Naive thymus-derived CD8-positive, alpha-beta T cell (primary cell): ENCODE measurements around the gene GDF2. TPM values are rescaled to one million over a fixed set of nuclear protein-coding genes. Genes with fewer than 3 reads are reported as not detected.

Experiments
- ATAC-seq, 2 donors: fragments of 150-1000 bp; cut with Tn5 transposase in 1 of 2; sonication (Bioruptor Pico), chemical (Tn5 transposase) in 1 of 2; 1 replicate in 1 of 2; 2 replicates in 1 of 2; pipeline ENCODE4 v1.10.0; 2021; ENCODE audit warnings: mild to moderate bottlenecking in 2 of 2, moderate library complexity in 2 of 2
- POLR2A ChIA-PET: fragments of 350-600 bp; sonication (Branson Sonifier 250); formaldehyde crosslinking; loops from one replicate; lab custom pipeline; 2021; ENCODE audit warnings: antibody characterized with exemption; lab: Charles Lee
- DNase-seq, 10 donors: peaks; one replicate each; pipeline versions ENCODE4 v3.0.0 to v3.0.0-alpha.2; 2020 to 2022
- H3K27ac Mint-ChIP-seq, 10 donors: one replicate each; pipeline ENCODE4 v1.8.0; 2020 to 2022; ENCODE audit warnings: mild to moderate bottlenecking in 10 of 10, mixed read lengths in 10 of 10, moderate library complexity in 4 of 10, inconsistent platforms in 1 of 10
- H3K27me3 Mint-ChIP-seq, 5 donors: one replicate each; pipeline ENCODE4 v1.8.0; 2021 to 2022; ENCODE audit warnings: mixed read lengths in 5 of 5
- H3K36me3 Mint-ChIP-seq, 3 donors: one replicate each; pipeline ENCODE4 v1.8.0; 2020 to 2022; ENCODE audit warnings: mixed read lengths in 3 of 3, mild to moderate bottlenecking in 2 of 3, inconsistent platforms in 1 of 3
- H3K4me1 Mint-ChIP-seq, 4 donors: one replicate each; pipeline ENCODE4 v1.8.0; 2021 to 2022; ENCODE audit warnings: mixed read lengths in 4 of 4
- H3K4me3 Mint-ChIP-seq, 10 donors: one replicate each; pipeline ENCODE4 v1.8.0; 2020 to 2022; ENCODE audit warnings: mild to moderate bottlenecking in 10 of 10, mixed read lengths in 10 of 10, moderate library complexity in 6 of 10, inconsistent platforms in 1 of 10
- H3K9me3 Mint-ChIP-seq, 9 donors: one replicate each; pipeline ENCODE4 v1.8.0; 2020 to 2022; ENCODE audit warnings: mixed read lengths in 9 of 9, mild to moderate bottlenecking in 3 of 9, inconsistent platforms in 1 of 9, moderate library complexity in 1 of 9
- polyA plus RNA-seq, 3 donors: library from polyadenylated mRNA; unstranded; fragments of 300-500 nt; fragmentation: Illumina TruSeq; gene quantifications; one replicate each; pipeline ENCODE4 v1.2.3, GENCODE V29; 2021
- total RNA-seq, 8 experiments: library from RNA in 2 of 8; stranded (reverse) in 2 of 8; gene quantifications; one replicate each; pipeline ENCODE4 v1.2.3 and lab custom pipeline; 2021 to 2026

GDF2 gene
- total and polyA plus RNA-seq, 5 experiments from 2014 or later, result not detected

DNA sequence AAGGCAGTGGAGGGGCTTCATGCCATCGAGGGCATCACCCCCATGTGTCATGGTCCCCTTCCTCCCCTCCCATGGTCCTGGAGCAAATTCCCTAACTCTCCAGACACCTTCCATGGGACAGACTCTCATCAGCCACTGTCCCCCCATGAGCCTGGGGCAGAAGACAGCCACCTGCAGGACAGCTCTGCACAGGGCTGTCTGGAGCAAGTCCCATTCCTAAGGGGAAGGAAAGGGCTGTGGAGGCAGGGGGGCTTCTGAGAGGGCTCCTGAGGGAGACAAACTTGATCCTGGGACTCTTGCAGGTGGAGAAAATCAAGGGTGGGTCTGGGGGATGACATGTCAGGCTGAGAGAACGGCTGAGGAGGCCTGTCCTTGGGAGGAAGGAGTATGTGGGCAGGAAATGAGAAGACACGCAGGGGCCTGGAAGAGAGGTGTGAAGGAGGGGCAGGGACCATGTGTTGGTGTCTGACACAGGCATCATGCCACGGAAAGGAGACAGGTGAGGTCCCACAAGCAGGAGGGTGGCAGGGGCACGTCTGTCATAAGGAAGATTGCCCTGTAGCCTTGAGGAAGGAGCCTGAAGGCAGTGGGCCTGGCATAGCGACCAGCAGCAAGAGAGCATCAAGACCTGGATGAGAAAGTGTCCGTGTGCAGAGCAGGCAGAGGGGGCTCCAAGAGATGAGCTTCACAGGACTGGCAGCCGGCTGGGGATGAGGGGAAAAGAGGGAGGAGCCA is 36.7 kb upstream of the GDF2 start:
- DNase-seq (no peak), ATAC-seq (no peak)
- Mint-ChIP-seq H3K4me1 (peaks cover 28 to 55% (median 40%) of the 10 kb centered on the region in 4 donors), H3K9me3 (no peaks in the 10 kb centered on the region), H3K27me3 (no peaks in the 10 kb centered on the region), H3K36me3 (no peaks in the 10 kb centered on the region), H3K27ac (peak overlapping the region in 8 of 10 donors; percentile 18 to 93 (median 72)), H3K4me3 (peak overlapping the region in 8 of 10 donors; percentile 7 to 65 (median 52))
- POLR2A ChIA-PET, result no interaction called here

DNA sequence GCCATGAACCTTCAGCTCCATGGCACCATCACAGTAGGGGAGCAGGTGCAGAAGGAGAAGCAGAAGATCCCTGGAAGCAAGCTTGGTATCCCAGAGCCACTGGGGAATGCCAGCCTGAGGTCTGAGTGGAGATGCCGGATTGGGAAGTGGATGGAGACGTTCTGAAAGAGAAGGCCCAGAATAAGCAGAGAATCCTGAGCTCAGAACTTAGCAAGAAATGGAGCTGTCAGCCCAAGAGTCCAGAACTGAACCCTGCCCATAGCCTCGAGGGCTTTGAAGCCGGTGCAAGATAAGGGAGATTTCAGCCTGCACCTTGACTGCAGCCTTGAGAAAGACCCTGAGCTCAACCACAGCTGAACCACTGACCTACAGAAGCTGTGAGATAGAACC is 36.1 kb upstream of the GDF2 start:
- peaks cover 28 to 55% (median 40%) of the 10 kb centered on the region in 4 donors for H3K4me1 Mint-ChIP-seq
- DNase-seq (no peak), ATAC-seq (no peak)
- no peaks in the 10 kb centered on the region for H3K36me3 Mint-ChIP-seq
- peak overlapping the region in 7 of 10 donors; percentile 7 to 72 (median 47) for H3K4me3 Mint-ChIP-seq
- H3K27ac Mint-ChIP-seq, result peak overlapping the region in 6 of 10 donors; percentile 19 to 93 (median 74)
- POLR2A ChIA-PET, result interaction anchor here (0.9 kb wide), 1 partner anchor 20 kb away, joined by 3 read pairs; no protein-coding TSS in a partner anchor
- no peaks in the 10 kb centered on the region for H3K9me3 Mint-ChIP-seq
- no peaks in the 10 kb centered on the region for H3K27me3 Mint-ChIP-seq

DNA sequence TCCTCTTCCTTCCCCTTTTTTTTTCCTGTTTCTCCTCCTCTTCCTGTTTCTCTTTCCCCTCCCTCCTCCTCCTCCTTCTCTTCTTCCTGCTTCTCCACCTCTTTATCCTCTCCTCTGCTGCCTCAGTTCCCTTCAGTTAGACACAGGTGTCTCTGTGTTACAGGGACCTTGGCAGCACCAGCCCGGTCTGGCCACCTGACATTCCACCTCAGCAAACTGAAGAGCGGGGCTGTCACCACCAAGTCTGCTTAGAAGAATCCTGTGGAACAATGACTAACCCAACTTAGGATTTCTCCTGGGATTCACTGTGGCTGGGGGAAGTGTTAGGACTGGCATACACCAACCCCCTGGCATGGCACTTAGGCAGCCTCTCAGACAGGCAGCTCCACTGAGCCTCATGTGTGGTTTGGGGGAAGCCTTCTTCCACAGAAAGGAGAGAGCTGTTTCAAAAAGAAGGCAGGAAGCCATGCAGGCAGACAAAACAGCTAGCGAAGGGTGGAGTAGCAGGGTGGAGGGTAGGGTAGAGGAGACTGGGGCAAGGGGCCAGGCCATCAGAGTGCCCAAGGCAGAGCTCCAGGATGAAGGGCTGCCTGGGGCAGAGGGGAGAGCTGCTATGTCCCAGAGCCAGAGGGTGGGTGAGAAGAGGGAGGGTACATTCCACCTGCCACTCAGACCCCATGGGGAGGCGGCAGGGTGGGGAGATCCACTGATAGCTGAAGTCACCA is 35.5 kb upstream of the GDF2 start:
- Mint-ChIP-seq H3K9me3 (no peaks in the 10 kb centered on the region), H3K27ac (peak overlapping the region; percentile 32 to 93 (median 74)), H3K36me3 (no peaks in the 10 kb centered on the region), H3K4me1 (peaks cover 28 to 49% (median 38%) of the 10 kb centered on the region in 4 donors), H3K27me3 (no peaks in the 10 kb centered on the region), H3K4me3 (peak overlapping the region in 8 of 10 donors; percentile 14 to 82 (median 52))
- POLR2A ChIA-PET, result interaction anchor here (0.7 to 1.1 kb wide), 4 partner anchors 11 to 238 kb away, joined by 3 read pairs; no protein-coding TSS in a partner anchor
- ATAC-seq (peak; percentile 64 to 69), DNase-seq (peak in 2 of 10 donors; percentile 29 to 39)

DNA sequence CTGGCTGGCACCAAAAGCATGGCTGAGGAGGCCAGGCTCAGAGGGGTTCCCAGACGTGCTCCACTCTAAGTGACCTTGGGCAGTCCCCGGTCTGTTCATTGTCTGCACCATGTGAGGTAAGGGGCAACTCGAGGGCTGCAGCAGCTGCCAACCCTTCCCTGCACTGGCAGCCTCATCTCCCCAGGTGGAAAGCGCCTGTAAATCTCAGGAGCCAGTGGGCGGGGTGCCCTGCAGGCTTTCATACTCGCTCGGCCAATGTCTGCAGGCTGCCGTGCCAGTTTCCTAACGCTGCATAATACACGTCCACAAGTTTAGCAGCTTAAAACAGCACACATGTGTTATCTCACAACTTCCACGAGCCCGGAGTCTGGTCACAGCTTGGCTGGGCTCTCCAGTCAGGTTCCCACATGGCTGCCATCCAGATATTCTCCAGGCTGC is 34.9 kb upstream of the GDF2 start:
- Mint-ChIP-seq H3K9me3 (no peaks in the 10 kb centered on the region), H3K4me3 (peak overlapping the region in 2 of 10 donors; percentile 36 to 39), H3K36me3 (no peaks in the 10 kb centered on the region), H3K4me1 (peaks cover 26 to 43% (median 35%) of the 10 kb centered on the region in 4 donors), H3K27me3 (no peaks in the 10 kb centered on the region), H3K27ac (peak overlapping the region in 5 of 10 donors; percentile 60 to 93 (median 71))
- DNase-seq (no peak), ATAC-seq (no peak)
- POLR2A ChIA-PET, result interaction anchor here (0.7 to 1.1 kb wide), 4 partner anchors 12 to 238 kb away, joined by 3 read pairs; no protein-coding TSS in a partner anchor

DNA sequence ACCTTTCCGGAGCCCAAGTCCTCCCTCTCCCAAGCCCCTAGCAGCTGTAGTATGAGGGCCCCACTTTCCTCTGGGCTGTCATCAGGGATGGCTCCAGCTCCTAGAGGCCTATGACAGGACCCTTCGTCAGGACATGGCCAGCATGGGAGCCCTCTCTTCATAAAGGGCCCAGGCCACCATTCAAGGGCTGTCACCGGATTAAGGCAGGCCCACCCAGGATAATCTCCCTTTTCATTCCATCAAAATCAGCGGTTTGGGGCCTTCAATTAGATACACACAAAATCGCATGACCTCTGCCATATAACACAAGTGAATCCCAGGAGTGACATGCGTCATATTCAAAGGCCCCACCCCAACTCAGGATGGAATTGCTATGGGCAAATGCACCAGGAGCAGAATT is 34.4 kb upstream of the GDF2 start:
- Mint-ChIP-seq H3K4me1 (peaks cover 25 to 40% (median 34%) of the 10 kb centered on the region in 4 donors), H3K27ac (peak overlapping the region in 1 of 10 donors; percentile 93), H3K27me3 (no peaks in the 10 kb centered on the region), H3K4me3 (no peak overlapping the region), H3K9me3 (no peaks in the 10 kb centered on the region), H3K36me3 (no peaks in the 10 kb centered on the region)
- POLR2A ChIA-PET, result interaction anchor here (1.1 kb wide), 1 partner anchor 239 kb away, joined by 3 read pairs; no protein-coding TSS in a partner anchor
- ATAC-seq (no peak), DNase-seq (no peak)

DNA sequence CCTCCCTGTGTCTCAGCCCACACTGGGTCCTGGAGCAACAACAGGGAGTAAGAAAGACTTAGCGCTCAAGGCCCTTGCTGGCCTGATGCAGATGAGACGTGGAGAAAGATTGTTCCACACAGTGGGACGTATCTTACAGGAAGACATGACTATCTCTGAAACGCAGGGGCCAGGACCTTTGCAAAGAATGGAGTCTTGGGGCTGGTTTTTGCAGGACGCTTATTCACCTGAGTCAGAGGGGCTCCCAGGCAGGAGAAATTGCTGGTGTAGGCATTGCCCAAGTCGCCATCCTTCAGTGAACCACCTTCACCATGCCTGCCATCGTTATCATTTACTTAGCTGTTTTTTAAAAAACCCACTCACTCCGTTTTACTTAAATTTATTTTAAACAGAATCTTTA is 34.0 kb upstream of the GDF2 start:
- Mint-ChIP-seq H3K4me1 (peaks cover 25 to 40% (median 34%) of the 10 kb centered on the region in 4 donors), H3K36me3 (no peaks in the 10 kb centered on the region), H3K9me3 (no peaks in the 10 kb centered on the region), H3K4me3 (no peak overlapping the region), H3K27me3 (no peaks in the 10 kb centered on the region), H3K27ac (peak overlapping the region in 2 of 10 donors; percentile 26 to 38)
- POLR2A ChIA-PET, result no interaction called here
- ATAC-seq, result no peak
- no peak for DNase-seq

DNA sequence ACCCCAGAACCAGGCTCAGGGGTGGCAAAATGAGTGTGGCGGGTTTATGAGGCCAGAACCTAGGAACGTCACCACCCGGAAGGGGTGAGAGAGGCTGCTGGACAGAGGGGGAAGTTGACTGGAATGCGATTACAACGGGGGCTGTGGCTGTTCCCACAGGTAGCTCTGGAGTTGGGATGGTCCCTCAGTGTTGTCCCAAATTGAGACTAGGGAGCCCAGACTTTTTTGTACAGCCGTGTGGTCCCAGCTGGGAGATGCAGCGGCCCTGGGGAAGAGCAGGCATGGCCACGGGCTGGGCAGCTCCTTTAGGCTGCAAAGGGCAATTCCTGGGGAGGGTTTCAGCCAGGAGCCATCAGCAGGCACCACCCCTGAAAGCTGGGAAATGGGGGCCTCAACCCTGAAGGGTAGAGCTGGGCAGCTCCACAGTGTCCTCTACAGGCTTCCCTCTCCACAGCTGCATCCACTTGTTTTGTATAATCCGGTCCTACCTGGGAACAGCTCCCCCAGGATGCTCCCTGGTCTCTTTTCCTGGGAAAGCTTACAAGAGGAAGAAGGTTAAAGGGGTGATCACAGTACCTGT is 33.2 kb upstream of the GDF2 start:
- no peaks in the 10 kb centered on the region for H3K9me3 Mint-ChIP-seq
- H3K36me3 Mint-ChIP-seq, result no peaks in the 10 kb centered on the region
- no peaks in the 10 kb centered on the region for H3K27me3 Mint-ChIP-seq
- DNase-seq, result no peak
- peaks cover 25 to 40% (median 33%) of the 10 kb centered on the region in 4 donors for H3K4me1 Mint-ChIP-seq
- H3K4me3 Mint-ChIP-seq, result no peak overlapping the region
- ATAC-seq, result no peak
- H3K27ac Mint-ChIP-seq, result peak overlapping the region in 2 of 10 donors; percentile 48 to 80
- POLR2A ChIA-PET, result interaction anchor here (0.5 kb wide), 1 partner anchor 14 kb away, joined by 3 read pairs; no protein-coding TSS in a partner anchor

DNA sequence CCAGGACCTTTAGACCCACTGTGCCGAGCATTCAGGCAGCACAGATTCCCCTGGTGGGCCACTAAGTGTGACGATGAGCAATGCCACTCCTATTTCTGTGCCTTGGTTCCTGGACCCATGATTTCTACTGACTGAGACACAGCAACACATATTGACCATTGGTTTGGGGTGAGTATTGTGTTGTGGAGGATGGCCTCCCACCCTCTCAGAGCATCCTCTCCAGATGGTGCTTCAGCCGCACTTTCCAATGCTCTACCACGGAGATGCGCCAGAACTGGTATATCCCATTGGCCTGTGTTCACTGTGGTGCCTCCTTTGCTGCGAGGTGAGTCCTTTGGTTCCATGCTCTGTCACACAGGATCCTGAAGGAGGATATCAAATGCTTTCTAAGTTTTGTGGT is 32.3 kb upstream of the GDF2 start:
- Mint-ChIP-seq H3K27me3 (peaks cover 0 to 2% (median under 1%) of the 10 kb centered on the region in 5 donors), H3K4me3 (no peak overlapping the region), H3K4me1 (peaks cover 23 to 34% (median 30%) of the 10 kb centered on the region in 4 donors), H3K36me3 (no peaks in the 10 kb centered on the region), H3K9me3 (no peaks in the 10 kb centered on the region), H3K27ac (peak overlapping the region in 3 of 10 donors; percentile 43 to 55 (median 48))
- ATAC-seq (no peak), DNase-seq (no peak)
- POLR2A ChIA-PET, result no interaction called here

DNA sequence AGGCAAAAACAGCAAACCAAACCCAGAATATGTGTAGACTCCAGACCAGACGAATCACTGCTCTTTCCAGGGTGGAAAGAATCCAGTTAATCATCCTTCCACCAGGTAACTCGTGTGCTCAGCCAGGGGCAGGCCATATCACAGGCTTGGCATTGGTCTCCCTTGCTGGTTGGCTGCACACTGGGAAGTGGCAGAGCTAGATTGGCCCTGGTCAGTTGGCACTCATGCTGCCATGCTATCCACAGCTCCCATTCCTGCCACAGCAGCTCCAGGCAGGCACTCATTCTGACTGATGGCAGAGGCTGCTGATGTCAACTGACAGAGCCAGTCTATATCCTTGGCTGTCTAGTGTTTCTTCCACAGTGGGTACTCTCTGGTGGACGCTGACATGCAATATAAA is 31.9 kb upstream of the GDF2 start:
- POLR2A ChIA-PET, result no interaction called here
- Mint-ChIP-seq H3K27ac (no peak overlapping the region), H3K9me3 (no peaks in the 10 kb centered on the region), H3K4me1 (peaks cover 21 to 30% (median 26%) of the 10 kb centered on the region in 4 donors), H3K4me3 (no peak overlapping the region), H3K36me3 (no peaks in the 10 kb centered on the region), H3K27me3 (peaks cover 0 to 4% (median 2%) of the 10 kb centered on the region in 5 donors)
- ATAC-seq (no peak), DNase-seq (no peak)

DNA sequence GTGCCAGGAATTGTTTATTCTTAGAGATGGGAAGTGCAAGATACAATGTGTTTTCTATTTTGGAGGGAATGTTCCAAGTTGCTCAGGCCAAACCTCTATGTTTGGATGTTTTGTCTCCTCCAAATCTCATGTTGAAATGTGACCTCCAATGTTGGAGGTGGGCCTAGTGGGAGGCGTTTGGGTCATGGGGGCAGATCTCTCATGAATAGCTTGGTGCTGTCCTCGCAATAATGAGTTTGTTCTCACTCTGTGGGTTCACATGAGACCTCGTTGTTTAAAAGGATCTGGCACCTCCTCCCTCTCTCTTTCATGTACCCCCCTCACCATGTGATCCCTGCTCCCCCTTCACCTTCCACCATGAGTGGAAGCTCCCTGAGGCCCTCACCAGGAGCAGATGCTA is 30.6 kb upstream of the GDF2 start:
- POLR2A ChIA-PET, result no interaction called here
- H3K27me3 Mint-ChIP-seq, result peaks cover 0 to 4% (median 2%) of the 10 kb centered on the region in 5 donors
- ATAC-seq (no peak), DNase-seq (no peak)
- H3K36me3 Mint-ChIP-seq, result no peaks in the 10 kb centered on the region
- H3K9me3 Mint-ChIP-seq, result no peaks in the 10 kb centered on the region
- H3K4me3 Mint-ChIP-seq, result no peak overlapping the region
- no peak overlapping the region for H3K27ac Mint-ChIP-seq
- H3K4me1 Mint-ChIP-seq, result peaks cover 9 to 17% (median 13%) of the 10 kb centered on the region in 4 donors

DNA sequence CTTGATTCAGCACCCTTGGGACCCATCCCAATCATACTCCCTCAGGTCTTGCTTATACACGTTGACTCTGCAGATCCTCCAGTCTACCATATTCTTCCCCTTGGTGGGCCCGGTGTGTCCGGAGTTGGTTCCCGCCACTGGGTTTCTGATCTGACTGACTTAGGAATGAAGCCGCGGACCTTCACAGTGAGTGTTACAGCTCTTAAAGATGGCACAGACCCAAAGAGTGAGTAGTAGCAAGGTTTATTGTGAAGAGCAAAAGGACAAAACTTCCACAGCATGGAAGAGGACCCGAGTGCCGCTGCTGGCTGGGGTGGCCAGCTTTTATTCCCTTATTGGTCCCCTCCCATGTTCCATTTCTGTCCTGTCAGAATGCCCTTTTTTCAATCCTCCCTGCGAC is 28.2 kb upstream of the GDF2 start:
- no peak for ATAC-seq
- Mint-ChIP-seq H3K36me3 (no peaks in the 10 kb centered on the region), H3K4me3 (no peak overlapping the region), H3K9me3 (no peaks in the 10 kb centered on the region), H3K27me3 (peaks cover 0 to 4% (median 2%) of the 10 kb centered on the region in 5 donors), H3K4me1 (peaks cover 0 to 2% (median 0%) of the 10 kb centered on the region in 4 donors), H3K27ac (no peak overlapping the region)
- POLR2A ChIA-PET, result no interaction called here
- no peak for DNase-seq

DNA sequence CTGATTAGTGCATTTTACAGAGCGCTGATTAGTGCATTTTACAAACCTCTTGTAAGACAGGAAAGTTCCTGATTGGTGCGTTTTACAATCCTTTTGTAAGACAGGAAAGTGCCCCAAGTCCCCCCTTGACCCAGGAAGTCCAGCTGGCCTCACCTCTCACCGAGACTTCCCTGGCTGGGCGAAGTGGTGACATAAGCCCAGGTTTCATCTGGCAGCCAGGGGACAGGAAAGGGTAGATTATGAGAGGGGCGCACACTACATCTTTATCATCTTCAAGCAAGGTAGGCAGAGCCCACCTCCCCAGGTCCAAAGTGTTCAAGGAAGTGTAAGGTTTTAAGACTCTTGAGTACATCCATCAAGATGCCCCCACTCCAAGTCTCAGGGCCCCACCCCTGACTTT is 27.8 kb upstream of the GDF2 start:
- Mint-ChIP-seq H3K4me1 (peaks cover under 1 to 3% (median 2%) of the 10 kb centered on the region in 4 donors), H3K27ac (peak overlapping the region in 1 of 10 donors; percentile 74), H3K36me3 (no peaks in the 10 kb centered on the region), H3K4me3 (no peak overlapping the region), H3K9me3 (no peaks in the 10 kb centered on the region), H3K27me3 (peaks cover 0 to 7% (median 2%) of the 10 kb centered on the region in 5 donors)
- POLR2A ChIA-PET, result no interaction called here
- no peak for DNase-seq
- no peak for ATAC-seq
